Spleen (tissue), 11 donors: Measurements from ENCODE around the gene ADGRG1. TPM values are rescaled to one million over a fixed set of nuclear protein-coding genes. Genes with fewer than 3 reads are reported as not detected.
"Not testable (repeated sequence)": the region's sequence is repeated elsewhere in the genome, so short reads cannot be mapped to it uniquely, and the experiment has no call there.

ENCODE experiments used
- DNase-seq: peaks from one replicate; pipeline ENCODE4 v3.0.0-alpha.2; 2020
- H3K27ac ChIP-seq, 8 donors: fragments of 200-600 bp; sonication (generic) in 7 of 8; 1 replicate in 4 of 8; 2 replicates in 4 of 8; pipeline versions ENCODE4 v1.5.0 to v1.8.0; 2016 to 2021; ENCODE audit warnings: inconsistent platforms in 4 of 8, mild to moderate bottlenecking in 4 of 8, moderate library complexity in 1 of 8
- H3K27me3 ChIP-seq, 7 donors: fragments of 200-600 bp; sonication (generic) in 6 of 7; replicated peaks in 1 of 7; 1 replicate in 4 of 7; 2 replicates in 3 of 7; pipeline versions ENCODE4 v1.5.0 to v1.8.0; 2016 to 2021; ENCODE audit warnings: inconsistent platforms in 3 of 7, mild to moderate bottlenecking in 1 of 7
- H3K36me3 ChIP-seq, 6 donors: fragments of 200-600 bp; sonication (generic) in 5 of 6; 1 replicate in 4 of 6; 2 replicates in 2 of 6; pipeline versions ENCODE4 v1.5.0 to v1.8.0; 2016 to 2021; ENCODE audit warnings: inconsistent platforms in 2 of 6
- H3K4me1 ChIP-seq, 6 donors: fragments of 200-600 bp; sonication (generic) in 5 of 6; 1 replicate in 3 of 6; 2 replicates in 3 of 6; pipeline versions ENCODE4 v1.5.0 to v1.8.0; 2016 to 2021; ENCODE audit warnings: inconsistent platforms in 3 of 6
- H3K4me3 ChIP-seq, 8 donors: fragments of 200-600 bp; sonication (generic) in 7 of 8; 1 replicate in 4 of 8; 2 replicates in 4 of 8; pipeline versions ENCODE4 v1.5.0 to v1.8.0; 2016 to 2021; ENCODE audit warnings: inconsistent platforms in 4 of 8, mild to moderate bottlenecking in 4 of 8, moderate library complexity in 2 of 8
- H3K9me3 ChIP-seq, 8 donors: fragments of 200-600 bp; sonication (generic) in 7 of 8; 1 replicate in 4 of 8; 2 replicates in 4 of 8; pipeline versions ENCODE4 v1.5.0 to v1.8.0; 2016 to 2021; ENCODE audit warnings: inconsistent platforms in 4 of 8
- CTCF ChIP-seq, 11 experiments: fragments of 200-600 bp in 7 of 11; fragments of 450-650 bp in 4 of 11; sonication (generic) in 4 of 11; IDR thresholded peaks in 8 of 11; conservative IDR thresholded peaks in 3 of 11; 1 replicate in 7 of 11; 2 replicates in 4 of 11; pipeline versions ENCODE4 v1.4.0 to v1.8.0; 2016 to 2021; ENCODE audit warnings: antibody characterized with exemption in 11 of 11, inconsistent platforms in 4 of 11, mild to moderate bottlenecking in 1 of 11
- POLR2A ChIP-seq, 3 donors: fragments of 450-650 bp; IDR thresholded peaks; one replicate each; pipeline ENCODE4 v1.5.1; 2017; ENCODE audit warnings: antibody characterized with exemption in 3 of 3, mild to moderate bottlenecking in 1 of 3
- POLR2AphosphoS5 ChIP-seq, 3 donors: sonication (generic); formaldehyde crosslinking; IDR thresholded peaks; one replicate each; pipeline ENCODE4 v1.5.1; 2017; ENCODE audit warnings: antibody characterized with exemption in 3 of 3
- WGBS, 5 donors: extraction: QIAGEN DNeasy Blood & Tissue Kit in 3 of 5; methylation state at CpG; one replicate each; pipeline versions ENCODE4 v1.1.5 to v1.1.7; 2013 to 2018; 5-methylcytosine and 5-hydroxymethylcytosine counted together
- intact Hi-C: fragments of 100-400 bp; cut with DNase I; formaldehyde crosslinking; loops from one replicate; pipeline ENCODE4 v1.15.0; 2023; ENCODE audit warnings: low total_unique reads
- polyA plus RNA-seq, 3 donors: library from polyadenylated mRNA; stranded (reverse); fragments of 200-250 nt; gene quantifications; one replicate each; pipeline ENCODE4 v1.2.1, GENCODE V29; 2013
- total RNA-seq, 7 donors: library from RNA; depleted of rRNA in 3 of 7; stranded (reverse); fragments of >200 nt in 3 of 7; fragmentation: NEBNext Ultra II Directional in 4 of 7; extraction: Animal tissue kit (Norgen Biotek cat#: 25700) in 4 of 7; gene quantifications; one replicate each; pipeline versions ENCODE4 v1.1.0 to v1.2.1, GENCODE V29; 2016 to 2021
- donor health status: healthy with polysubstance abuse.
- donor health status: DM: no; HTN: no; CAD: no; lungs with moderate emphysema.
- donor health status: DM: no; HTN: no; CAD: no.
- donor health status: Bipolar disorder and iron deficiency.
- donor health status: healthy.
- donor health status: DM: no; HTN: no; CAD: no.
- donor health status: DM: yes; HTN: yes; CAD: no.

Gene ADGRG1
- total and polyA plus RNA-seq, 10 donors = 1.0 to 23.7 (median 8.2) TPM

- Histone ChIP-seq H3K4me3 (no peak overlapping the region), H3K4me1 (peaks cover 6 to 43% (median 24%) of the 10 kb centered on the region in 6 donors), H3K27ac (peak overlapping the region in 1 of 8 donors; percentile 16), H3K9me3 (peaks cover 0 to 33% (median 19%) of the 10 kb centered on the region in 8 donors), H3K36me3 (no peaks in the 10 kb centered on the region), H3K27me3 (peaks cover 0 to 14% (median 0%) of the 10 kb centered on the region in 7 donors)
- WGBS, 5 donors = 63 to 74% (median 66%) methylated on average over 4 of the region's 4 CpGs
- intact Hi-C loops = loop anchor here (5.0 to 10.0 kb wide), 2 partner anchors 53 to 410 kb away; partner anchors contain the start of genes USB1 and ZNF319
- DNase-seq = no peak
- TF ChIP-seq POLR2AphosphoS5 (IDR thresholded peaks at IDR 0.05) (no peak), CTCF (IDR thresholded peaks at IDR 0.05 in 8 of 11, conservative IDR thresholded peaks at IDR 0.05 in 3 of 11) (no peak), POLR2A (IDR thresholded peaks at IDR 0.05) (no peak)
These were observed 33.8 kb upstream of the ADGRG1 start for GRCh38 chr16:57594531-57595031.

- H3K27me3 ChIP-seq = peaks cover 0 to 13% (median 0%) of the 10 kb centered on the region in 7 donors
- not testable (repeated sequence) for DNase-seq, H3K27ac ChIP-seq, H3K36me3 ChIP-seq, H3K4me3 ChIP-seq
- WGBS, 5 donors = 82 to 97% (median 84%) methylated on average over 4 of the region's 4 CpGs
- H3K4me1 ChIP-seq = peaks cover 7 to 45% (median 29%) of the 10 kb centered on the region in 6 donors
- intact Hi-C loops = loop anchor here (10.0 kb wide), 1 partner anchor 409 kb away; the partner anchor contains the start of genes USB1 and ZNF319
- H3K9me3 ChIP-seq = peaks cover 0 to 33% (median 19%) of the 10 kb centered on the region in 8 donors
These were observed 32.2 kb upstream of the ADGRG1 start for GRCh38 chr16:57596234-57596633.

GRCh38 chr16:57598437-57598836 lies 30.0 kb upstream of the ADGRG1 start:
- DNase-seq = no peak
- Histone ChIP-seq H3K36me3 (no peaks in the 10 kb centered on the region), H3K27ac (no peak overlapping the region), H3K27me3 (peaks cover 0 to 17% (median 0%) of the 10 kb centered on the region in 7 donors), H3K4me1 (peaks cover 6 to 43% (median 32%) of the 10 kb centered on the region in 6 donors), H3K4me3 (no peak overlapping the region), H3K9me3 (peaks cover 0 to 33% (median 19%) of the 10 kb centered on the region in 8 donors)
- no peak for TF ChIP-seq CTCF (IDR thresholded peaks at IDR 0.05 in 8 of 11, conservative IDR thresholded peaks at IDR 0.05 in 3 of 11)
- no peak for TF ChIP-seq POLR2A (IDR thresholded peaks at IDR 0.05)
- TF ChIP-seq POLR2AphosphoS5 (IDR thresholded peaks at IDR 0.05) = no peak
- intact Hi-C loops = loop anchor here (10.0 kb wide), 1 partner anchor 406 kb away; the partner anchor contains the start of genes USB1 and ZNF319

- no peak overlapping the region for H3K4me3 ChIP-seq
- peaks cover 6 to 44% (median 31%) of the 10 kb centered on the region in 6 donors for H3K4me1 ChIP-seq
- peak in 2 of 3 donors; percentile 13 to 56 for TF ChIP-seq POLR2AphosphoS5 (IDR thresholded peaks at IDR 0.05)
- TF ChIP-seq POLR2A (IDR thresholded peaks at IDR 0.05) = no peak
- peak; percentile 33 to 75 (median 62) for TF ChIP-seq CTCF (IDR thresholded peaks at IDR 0.05 in 8 of 11, conservative IDR thresholded peaks at IDR 0.05 in 3 of 11)
- H3K27ac ChIP-seq = peak overlapping the region in 6 of 8 donors; percentile 10 to 85 (median 69)
- H3K27me3 ChIP-seq = peaks cover 0 to 17% (median 0%) of the 10 kb centered on the region in 7 donors
- intact Hi-C loops = no loop called here
- 24 to 34% (median 28%) methylated on average over 9 to 12 of the region's 12 CpGs for WGBS, 5 donors
- H3K9me3 ChIP-seq = peaks cover 0 to 33% (median 18%) of the 10 kb centered on the region in 8 donors
- no peaks in the 10 kb centered on the region for H3K36me3 ChIP-seq
- DNase-seq = peak; percentile 87
These were observed 28.2 kb upstream of the ADGRG1 start for GRCh38 chr16:57600048-57600835.
